Activated CD4-positive, alpha-beta T cell treated with anti-CD3 and anti-CD28 coated beads, Interleukin-2, amount 50 U/mL, for 48 hours (primary cell): ENCODE results near the gene RAB44.

ENCODE experiments used
- DNase-seq, 2 experiments: peaks; one replicate each; pipeline ENCODE4 v3.0.0-alpha.2; 2020

RAB44 gene

GRCh38 chr6:36754582-36755434, 57.2 kb downstream of the RAB44 start:
- no peak for DNase-seq

- peak; percentile 70 to 77 for DNase-seq
These were observed 58.1 kb downstream of the RAB44 start for GRCh38 chr6:36755435-36756348.

GRCh38 chr6:36756786-36757185, 59.2 kb downstream of the RAB44 start:
- DNase-seq: no peak

GRCh38 chr6:36757206-36757605, 59.6 kb downstream of the RAB44 start:
- peak; percentile 37 to 49 for DNase-seq

GRCh38 chr6:36757943-36758508, 60.4 kb downstream of the RAB44 start:
- no peak for DNase-seq

GRCh38 chr6:36758516-36759147, 61.0 kb downstream of the RAB44 start:
- DNase-seq: no peak

GRCh38 chr6:36759148-36759759, 61.6 kb downstream of the RAB44 start:
- DNase-seq: peak; percentile 81 to 86

GRCh38 chr6:36760685-36761435, 63.2 kb downstream of the RAB44 start:
- no peak for DNase-seq

GRCh38 chr6:36762123-36762522, 64.5 kb downstream of the RAB44 start:
- no peak for DNase-seq

GRCh38 chr6:36765190-36765589, 67.6 kb downstream of the RAB44 start:
- no peak for DNase-seq

- DNase-seq: peak; percentile 85 to 88
These were observed 68.2 kb downstream of the RAB44 start for GRCh38 chr6:36765594-36766398.

GRCh38 chr6:36766399-36766945, 68.8 kb downstream of the RAB44 start:
- no peak for DNase-seq

- no peak for DNase-seq
These were observed 71.6 kb downstream of the RAB44 start for GRCh38 chr6:36769183-36769675.

GRCh38 chr6:36769676-36770499, 72.3 kb downstream of the RAB44 start:
- peak; percentile 53 to 63 for DNase-seq

- no peak for DNase-seq
These were observed 73.5 kb downstream of the RAB44 start for GRCh38 chr6:36771145-36771544.

- no peak for DNase-seq
These were observed 74.8 kb downstream of the RAB44 start for GRCh38 chr6:36772397-36772796.

GRCh38 chr6:36774331-36774730, 76.7 kb downstream of the RAB44 start:
- DNase-seq: no peak

- DNase-seq: no peak
These were observed 78.5 kb downstream of the RAB44 start for GRCh38 chr6:36776167-36776566.

GRCh38 chr6:36777801-36778200, 80.2 kb downstream of the RAB44 start:
- DNase-seq: no peak
